COLO668 (cell line): ENCODE data around the gene PLEK.
"Not testable (repeated sequence)": the region's sequence is repeated elsewhere in the genome, so short reads cannot be mapped to it uniquely, and the experiment has no call there.

Experiments used
- DNase-seq: peaks from one replicate; lab custom pipeline; 2025; ENCODE audit not compliant: unreplicated experiment; lab: John Stamatoyannopoulos, UW

Gene PLEK

DNA sequence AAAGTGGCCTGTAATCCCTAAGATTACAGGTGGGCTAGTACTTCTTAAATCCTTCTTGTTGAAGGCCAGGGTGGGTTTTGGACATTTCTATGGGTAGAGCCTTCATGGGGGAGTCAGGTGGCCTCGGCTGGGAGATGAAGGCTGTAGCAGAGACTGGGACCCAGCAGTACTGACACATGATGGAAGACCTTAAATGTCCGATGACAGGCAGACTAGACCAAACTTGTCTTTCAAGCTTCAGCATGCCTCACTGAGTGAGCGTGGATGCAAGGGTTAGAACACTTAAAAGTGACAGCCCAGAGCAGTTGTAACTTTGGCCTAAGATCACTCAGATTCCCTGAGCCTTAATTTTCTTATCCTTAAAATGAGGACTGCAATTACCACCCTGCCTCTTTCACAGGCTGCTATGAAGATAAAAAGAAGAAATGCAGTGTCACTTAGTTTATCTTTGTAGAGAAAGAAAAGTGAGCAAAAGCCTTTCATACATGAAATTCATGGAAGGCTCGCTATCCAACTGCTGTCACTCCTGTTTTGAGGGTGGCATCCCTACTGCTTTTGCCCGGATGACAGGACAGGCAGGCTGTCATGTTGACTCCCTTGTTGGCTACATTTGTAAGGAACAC is 19.5 kb downstream of the PLEK start:
- DNase-seq: no peak

DNA sequence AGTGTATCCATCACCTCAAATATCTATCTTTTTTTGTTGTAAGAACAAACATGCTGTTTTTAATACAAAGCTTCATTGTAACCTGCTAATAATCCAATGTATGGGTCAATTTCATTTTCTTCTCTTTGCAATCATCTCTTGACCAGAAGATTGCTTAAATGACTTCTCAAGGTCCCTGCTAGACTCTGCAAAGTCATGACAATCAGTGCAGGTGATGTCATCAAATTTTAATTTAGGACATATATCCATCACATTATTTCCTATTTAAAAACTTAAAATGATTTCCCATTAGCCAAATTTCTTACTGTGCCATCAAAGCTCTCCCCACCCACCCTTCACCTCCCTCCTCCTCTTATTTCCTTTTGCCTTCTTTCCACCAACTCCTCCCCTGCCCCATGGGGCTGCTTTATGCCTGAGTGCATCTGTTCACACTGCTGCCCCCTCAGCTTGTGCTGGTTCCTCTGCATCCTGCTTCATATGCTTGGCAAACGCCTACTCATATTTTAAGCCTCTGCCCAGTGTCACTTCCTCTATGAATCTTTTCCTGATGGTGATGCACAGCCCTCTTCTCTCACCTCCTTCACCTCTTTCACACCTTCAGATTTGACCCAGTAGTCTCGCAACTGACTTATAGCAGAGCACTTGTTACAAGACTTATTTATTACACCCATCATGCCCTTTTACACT is 20.3 kb downstream of the PLEK start:
- DNase-seq: no peak

DNA sequence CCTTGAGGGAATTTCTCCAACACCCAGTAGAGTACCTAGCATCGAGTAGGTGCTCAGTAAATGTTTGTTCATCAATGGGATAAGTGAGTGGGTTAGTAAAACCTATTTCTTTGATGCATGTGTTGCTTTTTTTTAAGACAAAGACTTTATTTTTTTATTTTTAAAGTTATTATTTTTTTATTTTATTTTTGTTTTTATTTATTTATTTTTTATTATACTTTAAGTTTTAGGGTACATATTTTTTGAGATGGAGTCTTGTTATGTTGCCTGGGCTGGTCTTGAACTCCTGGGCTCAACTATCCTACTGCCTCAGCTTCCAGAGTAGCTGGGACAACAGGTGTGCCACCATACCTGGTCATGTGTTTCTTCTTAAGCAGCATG is 20.8 kb downstream of the PLEK start:
- DNase-seq: no peak

DNA sequence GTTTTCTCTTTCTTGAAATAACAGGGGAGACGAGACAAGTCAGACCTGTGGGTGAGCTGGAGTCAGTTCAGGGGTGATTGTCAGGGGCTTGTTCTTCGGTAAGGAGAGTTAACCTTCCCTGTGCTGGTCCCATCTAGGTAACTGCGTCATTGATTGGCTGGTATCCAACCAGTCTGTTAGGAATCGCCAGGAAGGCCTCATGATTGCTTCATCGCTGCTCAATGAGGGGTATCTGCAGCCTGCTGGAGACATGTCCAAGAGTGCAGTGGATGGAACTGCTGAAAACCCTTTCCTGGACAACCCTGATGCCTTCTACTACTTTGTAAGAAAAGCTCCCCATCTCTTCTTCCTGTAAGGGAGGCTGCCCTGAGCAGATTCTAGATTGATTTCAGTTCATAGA is 21.3 kb downstream of the PLEK start:
- DNase-seq: no peak

DNA sequence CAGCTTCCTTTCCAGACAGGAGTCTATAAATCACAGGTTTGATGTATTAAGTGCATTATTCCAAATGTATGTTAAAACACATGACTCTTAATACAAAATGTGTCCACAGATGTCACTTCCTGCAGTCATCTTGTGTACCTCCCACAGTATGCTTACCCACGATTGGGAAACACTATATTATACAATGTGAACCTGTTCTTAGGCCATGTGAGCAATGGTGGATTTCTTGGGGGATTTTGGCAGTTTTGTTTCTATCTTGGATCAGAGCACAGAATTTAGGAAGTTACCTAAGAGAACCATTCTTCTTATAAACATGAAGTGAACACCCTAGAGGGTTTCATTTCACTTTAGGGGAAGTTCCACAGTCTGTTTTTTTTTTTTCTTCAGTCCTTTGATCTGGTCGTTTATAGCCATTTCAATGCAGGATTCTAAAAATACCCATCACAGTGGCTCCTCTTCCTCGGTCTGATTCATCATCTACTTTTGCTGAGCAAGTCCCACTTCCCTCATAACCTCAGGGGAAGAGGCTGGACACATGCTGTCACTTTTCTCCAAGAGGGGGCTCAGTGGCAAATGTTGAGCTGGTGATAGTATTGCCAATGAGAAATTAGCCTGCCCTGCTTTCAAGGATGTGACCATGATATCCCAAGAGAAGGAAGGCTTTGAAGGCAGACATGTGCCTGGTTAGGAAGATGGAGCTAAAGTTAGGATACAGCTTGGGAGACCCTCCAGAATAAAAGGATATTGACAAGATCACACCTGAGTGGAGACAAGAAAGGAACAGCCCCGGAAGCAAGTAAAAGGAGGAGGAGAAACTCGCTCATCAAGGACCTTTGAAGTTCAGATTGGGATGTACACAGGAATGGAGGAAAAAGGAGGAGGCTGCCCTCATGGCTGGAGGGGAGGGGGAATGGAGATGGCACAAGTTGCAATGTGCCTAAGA is 22.6 kb downstream of the PLEK start:
- DNase-seq: no peak

- no peak for DNase-seq
Measured at GRCh38 chr2:68388358-68388757, 23.3 kb downstream of the PLEK start.

DNA sequence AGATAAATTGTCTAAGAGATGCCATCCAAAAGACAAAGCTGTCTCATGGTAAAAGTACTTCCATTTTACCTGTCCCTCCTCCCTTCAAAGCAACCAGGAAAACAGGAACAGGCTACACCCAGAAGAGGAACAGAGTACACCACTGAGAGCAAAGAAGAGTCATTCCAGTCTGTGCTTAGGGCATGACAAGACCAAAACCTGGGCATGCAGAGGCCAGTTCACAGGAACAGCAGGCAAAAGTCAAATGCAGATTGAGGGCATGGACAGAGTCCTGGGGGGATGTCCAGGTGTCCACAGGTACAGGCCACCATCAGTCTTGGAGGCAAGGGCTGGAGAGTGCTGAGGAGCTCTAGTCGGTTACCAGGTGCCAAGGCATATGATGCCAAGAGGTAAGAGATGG is 23.7 kb downstream of the PLEK start:
- DNase-seq: no peak

DNA sequence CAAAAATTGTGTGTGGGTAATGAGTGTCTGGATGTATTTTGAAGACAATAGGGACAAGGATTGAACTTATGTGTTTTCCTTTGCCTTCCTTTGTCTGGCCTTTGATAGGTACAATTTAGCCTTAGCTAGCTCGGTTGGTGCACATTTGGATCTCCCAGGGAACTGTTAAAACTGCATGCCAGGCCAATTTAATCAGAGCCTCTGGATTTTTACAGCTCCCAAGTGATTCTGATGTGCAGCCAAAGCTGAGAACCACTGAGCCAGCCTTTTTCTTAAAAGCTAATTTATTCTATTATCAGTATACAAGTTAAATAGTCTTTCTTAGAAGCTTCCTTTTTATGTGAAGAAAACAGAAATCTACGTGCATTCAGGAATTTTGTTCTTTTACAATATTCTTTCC is 25.0 kb downstream of the PLEK start:
- no peak for DNase-seq

GRCh38 chr2:68390586-68390985 is 25.5 kb downstream of the PLEK start:
- no peak for DNase-seq

DNA sequence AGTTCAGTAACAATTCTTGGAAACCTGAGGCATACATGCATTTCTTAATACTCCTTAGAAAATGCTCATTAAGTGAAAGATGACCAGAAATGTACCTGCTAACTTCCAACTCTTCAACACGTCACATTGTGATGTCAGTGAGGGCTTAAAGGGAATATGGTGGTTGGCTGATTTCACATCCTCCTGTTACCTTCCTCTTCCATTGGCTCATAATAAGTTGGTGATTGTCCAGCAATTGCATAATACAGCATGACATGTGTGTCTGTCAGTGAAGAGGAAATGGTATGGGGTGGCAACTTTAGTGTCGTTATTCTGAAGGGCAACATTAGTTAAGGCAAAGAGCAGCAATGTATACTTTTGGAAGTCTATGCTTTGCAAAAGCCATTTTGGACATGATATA is 26.0 kb downstream of the PLEK start:
- DNase-seq: no peak

GRCh38 chr2:68391869-68392268 is 26.8 kb downstream of the PLEK start:
- DNase-seq: no peak

GRCh38 chr2:68396093-68396492 is 31.0 kb downstream of the PLEK start:
- DNase-seq: no peak

- not testable (repeated sequence) for DNase-seq
Measured at GRCh38 chr2:68397704-68398263, 32.7 kb downstream of the PLEK start.

GRCh38 chr2:68403199-68403644 is 38.1 kb downstream of the PLEK start:
- DNase-seq: no peak

GRCh38 chr2:68404164-68404563 is 39.1 kb downstream of the PLEK start:
- peak; percentile 13 for DNase-seq

GRCh38 chr2:68404893-68405799 is 40.1 kb downstream of the PLEK start:
- no peak for DNase-seq

DNA sequence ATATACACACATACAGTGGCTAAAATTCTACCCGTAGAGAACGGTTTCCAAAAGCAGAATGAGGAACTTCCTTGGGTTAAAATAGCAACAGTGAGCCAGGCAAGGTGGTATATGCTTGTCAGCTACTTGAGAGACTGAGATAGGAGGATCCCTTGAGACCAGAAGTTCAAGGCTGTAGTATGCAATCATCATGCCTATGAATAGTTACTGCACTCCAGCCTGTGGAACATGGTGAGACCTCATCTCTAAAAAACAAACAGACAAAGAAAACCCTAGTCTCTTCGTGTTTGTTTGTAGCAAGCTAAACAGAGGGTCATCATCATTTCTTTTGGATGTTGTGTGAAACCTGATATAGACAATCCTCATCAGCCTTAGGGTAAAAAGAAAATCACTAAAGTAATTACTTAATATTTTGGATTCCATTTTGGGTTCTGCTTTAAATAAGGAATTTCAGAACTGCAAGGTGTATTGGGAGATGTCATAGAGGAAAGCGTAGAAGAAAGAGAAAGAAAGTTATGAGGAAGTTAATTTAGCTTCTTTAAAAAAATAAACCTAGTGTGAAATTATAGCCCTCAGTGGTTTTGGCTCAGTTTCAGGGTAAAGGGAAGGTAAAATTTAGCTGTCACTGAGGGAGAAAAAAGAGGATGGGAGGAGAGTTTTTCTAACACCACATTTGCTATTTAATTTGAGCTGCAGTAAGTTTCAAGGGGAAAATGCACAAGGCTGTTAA is 46.5 kb downstream of the PLEK start:
- no peak for DNase-seq

GRCh38 chr2:68412127-68412819 is 47.2 kb downstream of the PLEK start:
- DNase-seq: no peak

DNA sequence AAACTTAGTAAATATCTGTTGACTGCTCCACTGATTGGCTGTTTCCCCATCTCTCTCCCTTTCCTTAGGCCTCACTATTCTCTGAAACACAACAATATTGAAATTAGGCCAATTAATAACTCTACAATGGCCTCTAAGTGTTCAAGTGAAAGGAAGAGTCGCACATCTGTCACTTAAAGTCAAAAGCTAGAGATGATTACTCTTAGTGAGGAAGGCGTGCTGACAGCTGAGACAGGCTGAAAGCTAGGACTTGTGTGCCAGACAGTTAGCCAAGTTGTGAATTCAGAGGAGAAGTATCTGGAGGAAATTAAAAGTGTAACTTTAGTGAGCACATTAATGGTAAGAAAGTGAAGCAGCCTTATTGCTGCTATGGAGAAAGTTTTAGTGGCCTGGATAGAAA is 48.4 kb downstream of the PLEK start:
- no peak for DNase-seq
